CD4-positive, alpha-beta T cell treated with Interleukin-2 at 100 ng/mL for 4 hours (primary cell): ENCODE data around the gene GEN1.

Source experiments
- DNase-seq: peaks from one replicate; pipeline ENCODE4 v3.0.0-alpha.2; 2020; ENCODE audit warnings: low spot score

The GEN1 gene

DNA sequence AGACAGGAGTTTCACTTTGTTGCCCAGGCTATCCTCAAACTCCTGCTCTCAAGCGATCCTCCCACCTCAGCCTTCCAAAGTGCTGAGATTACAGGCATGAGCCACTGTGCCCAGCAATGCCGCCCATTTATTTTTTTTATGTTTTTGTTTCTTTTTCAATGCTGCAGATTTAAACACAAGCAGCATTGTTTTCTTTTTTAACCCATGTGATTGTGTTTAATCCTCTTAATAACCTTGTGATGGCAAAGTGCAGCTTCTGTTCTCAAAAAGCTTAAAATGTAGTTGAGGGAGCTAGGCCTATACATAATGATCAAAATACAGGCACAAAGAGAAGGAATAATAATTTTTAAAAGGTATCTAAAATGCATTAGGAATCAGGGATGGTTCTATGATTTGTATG, 73.8 kb downstream of the GEN1 start:
- no peak for DNase-seq

DNA sequence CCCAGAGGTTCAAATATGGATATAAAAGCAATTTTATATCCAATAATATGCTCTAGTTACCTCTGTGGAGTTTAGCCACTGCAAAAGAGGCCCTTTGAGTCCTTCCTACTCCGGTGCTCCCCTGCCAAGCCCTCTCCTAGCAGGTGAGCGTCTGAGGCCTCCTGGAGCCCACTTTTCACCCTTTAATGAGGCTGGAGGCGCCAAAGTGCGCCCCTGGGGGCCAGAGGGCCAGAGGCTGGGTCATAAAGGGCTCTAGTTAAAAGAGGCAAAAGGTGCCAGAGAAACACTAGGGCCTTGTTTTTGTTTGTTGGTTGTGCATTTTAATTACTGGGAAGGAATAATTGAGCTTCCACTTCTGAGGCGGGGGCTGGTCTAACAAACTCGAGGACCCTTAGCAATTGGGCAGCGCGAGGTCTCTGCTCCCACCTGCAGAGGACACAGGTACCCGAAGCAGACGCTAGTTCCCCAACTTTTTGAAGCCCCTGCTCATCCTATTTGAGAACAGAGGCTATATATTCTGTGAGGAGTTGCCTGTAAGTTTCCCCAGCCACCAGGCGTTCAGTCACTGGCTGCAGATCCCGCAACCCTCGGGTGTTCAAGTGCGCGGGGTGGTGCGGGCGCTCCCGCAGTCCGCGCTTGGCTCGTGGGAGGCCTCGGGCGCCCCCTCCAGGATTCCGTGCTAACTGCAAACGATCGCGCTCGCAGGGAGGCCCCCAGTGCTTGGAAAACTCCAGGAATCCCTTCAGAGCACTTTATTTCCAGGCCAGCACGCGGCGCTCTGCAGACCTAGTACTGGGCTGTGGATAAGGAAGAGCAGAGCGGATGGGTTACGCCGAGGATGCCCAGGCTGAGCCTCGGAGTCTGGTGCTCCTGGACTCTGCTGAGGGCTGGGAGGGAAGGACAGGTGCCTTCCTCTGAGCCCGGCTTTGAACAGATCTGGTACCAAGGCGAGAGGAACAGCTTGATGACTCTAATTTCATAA, 76.4 kb downstream of the GEN1 start:
- peak; percentile 17 for DNase-seq

DNA sequence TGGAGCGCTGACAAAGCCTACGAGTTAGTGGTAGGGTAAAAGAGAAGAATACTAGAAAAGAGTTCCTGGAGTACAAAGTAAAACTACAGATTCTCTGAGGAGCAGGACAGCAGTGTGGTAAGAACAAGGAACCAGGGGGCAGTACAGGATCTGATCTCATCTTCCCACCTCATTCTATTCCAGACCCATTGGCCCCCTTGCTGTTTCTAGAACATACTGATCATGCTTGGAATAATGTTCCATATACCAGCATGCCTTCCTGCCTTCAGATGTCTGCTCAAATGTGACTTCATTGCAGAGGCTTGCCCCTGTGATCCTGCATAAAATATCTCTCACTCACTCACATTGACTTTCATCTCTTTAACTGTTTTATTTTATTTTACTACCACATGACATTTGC, 81.6 kb downstream of the GEN1 start:
- no peak for DNase-seq
